Measurements from ENCODE around the gene XRN1. TPM values are rescaled to one million over a fixed set of nuclear protein-coding genes. Genes with fewer than 3 reads are reported as not detected.

Gene XRN1
- total RNA-seq, 1 donor from 2014 or later, result 16.9 TPM

GRCh38 chr3:142481196-142481595 is 33.4 kb upstream of the XRN1 start:
- DNase-seq (ENCODE audit: low read depth), result no peak
- Histone ChIP-seq H3K36me3 (ENCODE audit: control insufficient read depth, insufficient read depth, low read length) (peaks cover 2% of the 10 kb centered on the region), H3K27me3 (ENCODE audit: control insufficient read depth, insufficient read depth, low read length) (no peaks in the 10 kb centered on the region), H3K4me3 (ENCODE audit: low read depth, low read length) (no peak overlapping the region)
- TF ChIP-seq CTCF (IDR thresholded peaks at IDR 0.05; ENCODE audit: insufficient read depth, low read length, poor library complexity, severe bottlenecking), result no peak

GRCh38 chr3:142470826-142471225 is 23.0 kb upstream of the XRN1 start:
- H3K27me3 ChIP-seq (ENCODE audit: control insufficient read depth, insufficient read depth, low read length), result no peaks in the 10 kb centered on the region
- no peak for DNase-seq (ENCODE audit: low read depth)

GRCh38 chr3:142468456-142468855 is 20.6 kb upstream of the XRN1 start:
- no peak overlapping the region for H3K4me3 ChIP-seq (ENCODE audit: low read depth, low read length)
- DNase-seq (ENCODE audit: low read depth), result no peak
- TF ChIP-seq CTCF (IDR thresholded peaks at IDR 0.05; ENCODE audit: insufficient read depth, low read length, poor library complexity, severe bottlenecking), result no peak
- H3K36me3 ChIP-seq (ENCODE audit: control insufficient read depth, insufficient read depth, low read length), result no peaks in the 10 kb centered on the region
- H3K27me3 ChIP-seq (ENCODE audit: control insufficient read depth, insufficient read depth, low read length), result no peaks in the 10 kb centered on the region

More at GRCh38 chr3:142470826-142471225, 23.0 kb upstream of the XRN1 start:
- no peaks in the 10 kb centered on the region for H3K36me3 ChIP-seq (ENCODE audit: control insufficient read depth, insufficient read depth, low read length)
- no peak for TF ChIP-seq CTCF (IDR thresholded peaks at IDR 0.05; ENCODE audit: insufficient read depth, low read length, poor library complexity, severe bottlenecking)
- no peak overlapping the region for H3K4me3 ChIP-seq (ENCODE audit: low read depth, low read length)

- DNase-seq (ENCODE audit: low read depth), result no peak
- H3K4me3 ChIP-seq (ENCODE audit: low read depth, low read length), result no peak overlapping the region
- TF ChIP-seq CTCF (IDR thresholded peaks at IDR 0.05; ENCODE audit: insufficient read depth, low read length, poor library complexity, severe bottlenecking), result no peak
- no peaks in the 10 kb centered on the region for H3K36me3 ChIP-seq (ENCODE audit: control insufficient read depth, insufficient read depth, low read length)
- no peaks in the 10 kb centered on the region for H3K27me3 ChIP-seq (ENCODE audit: control insufficient read depth, insufficient read depth, low read length)
These were observed 19.9 kb upstream of the XRN1 start for GRCh38 chr3:142467768-142468167.

- Histone ChIP-seq H3K27me3 (ENCODE audit: control insufficient read depth, insufficient read depth, low read length) (no peaks in the 10 kb centered on the region), H3K36me3 (ENCODE audit: control insufficient read depth, insufficient read depth, low read length) (no peaks in the 10 kb centered on the region), H3K4me3 (ENCODE audit: low read depth, low read length) (no peak overlapping the region)
- TF ChIP-seq CTCF (IDR thresholded peaks at IDR 0.05; ENCODE audit: insufficient read depth, low read length, poor library complexity, severe bottlenecking), result no peak
- no peak for DNase-seq (ENCODE audit: low read depth)
These were observed 12.9 kb upstream of the XRN1 start for GRCh38 chr3:142460689-142461088.

- TF ChIP-seq CTCF (IDR thresholded peaks at IDR 0.05; ENCODE audit: insufficient read depth, low read length, poor library complexity, severe bottlenecking), result no peak
- no peaks in the 10 kb centered on the region for H3K36me3 ChIP-seq (ENCODE audit: control insufficient read depth, insufficient read depth, low read length)
- DNase-seq (ENCODE audit: low read depth), result no peak
These were observed 12.1 kb upstream of the XRN1 start for GRCh38 chr3:142459929-142460328.

More at GRCh38 chr3:142459929-142460328, 12.1 kb upstream of the XRN1 start:
- Histone ChIP-seq H3K4me3 (ENCODE audit: low read depth, low read length) (no peak overlapping the region), H3K27me3 (ENCODE audit: control insufficient read depth, insufficient read depth, low read length) (no peaks in the 10 kb centered on the region)
